IMR-90 (cell line): Measurements from ENCODE around the gene TELO2. TPM values are rescaled to one million over a fixed set of nuclear protein-coding genes. Genes with fewer than 3 reads are reported as not detected.

Source experiments
- ATAC-seq: fragments of 200-7000 bp; cut with Tn5 transposase; 2 replicates; pipeline ENCODE4 v1.9.1; 2020; ENCODE audit warnings: low read depth, mild to moderate bottlenecking, moderate library complexity
- BruUV-seq: library from RNA; stranded (reverse); fragments of 400-500 nt; replicated peaks from 2 replicates; lab custom pipeline; 2021; lab: Mats Ljungman, UMichigan
- CTCF ChIA-PET: fragments of 300-600 bp; formaldehyde crosslinking; extraction: SDS; loops from one replicate; lab custom pipeline; 2021; ENCODE audit warnings: antibody characterized with exemption; lab: Yijun Ruan, JAX
- POLR2A ChIA-PET: fragments of 300-600 bp; sonication (Branson Sonifier 250); formaldehyde crosslinking; loops from one replicate; lab custom pipeline; 2022; ENCODE audit warnings: antibody characterized with exemption; ENCODE audit not compliant: unreplicated experiment; lab: Charles Lee
- DNase-seq: peaks from one replicate; pipeline ENCODE4 v3.0.0; 2013
- H2AFZ ChIP-seq: replicated peaks from 2 replicates; pipeline ENCODE3; 2013; ENCODE audit warnings: low read length, mild to moderate bottlenecking; ENCODE audit not compliant: poor library complexity
- H2AK5ac ChIP-seq: 2 replicates; pipeline ENCODE4 v1.6.1; 2013; ENCODE audit warnings: low read depth, low read length, inconsistent platforms
- H2AK9ac ChIP-seq: replicated peaks from 2 replicates; pipeline ENCODE3; 2013; ENCODE audit warnings: mild to moderate bottlenecking, low read depth, low read length, moderate library complexity; ENCODE audit not compliant: poor library complexity
- H2BK120ac ChIP-seq: 2 replicates; pipeline ENCODE4 v1.6.1; 2013; ENCODE audit warnings: low read depth, low read length, inconsistent platforms
- H2BK15ac ChIP-seq: 3 replicates; pipeline ENCODE4 v1.6.1; 2013; ENCODE audit warnings: low read depth, low read length, inconsistent platforms
- H2BK20ac ChIP-seq: 2 replicates; pipeline ENCODE4 v1.6.1; 2013; ENCODE audit warnings: low read depth, mild to moderate bottlenecking, inconsistent platforms, low read length, moderate library complexity
- H2BK5ac ChIP-seq: 2 replicates; pipeline ENCODE4 v1.6.1; 2013; ENCODE audit warnings: mild to moderate bottlenecking, low read depth, low read length, inconsistent platforms; ENCODE audit not compliant: poor library complexity, severe bottlenecking
- H3K14ac ChIP-seq: replicated peaks from 2 replicates; pipeline ENCODE4 v1.6.1; 2013; ENCODE audit warnings: low read depth, low read length, inconsistent platforms
- H3K18ac ChIP-seq: 2 replicates; pipeline ENCODE4 v1.6.1; 2013; ENCODE audit warnings: low read depth, low read length, control low read depth
- H3K23ac ChIP-seq: 2 replicates; pipeline ENCODE4 v1.6.1; 2013; ENCODE audit warnings: low read depth, low read length, inconsistent platforms
- H3K27ac ChIP-seq: 2 replicates; pipeline ENCODE4 v1.5.1; 2013; ENCODE audit warnings: mild to moderate bottlenecking, control low read depth, low read length; ENCODE audit not compliant: insufficient read depth
- H3K27me3 ChIP-seq: 2 replicates; pipeline ENCODE4 v1.6.1; 2013; ENCODE audit warnings: low read length; ENCODE audit not compliant: control insufficient read depth, insufficient read depth
- H3K36me3 ChIP-seq: 2 replicates; pipeline ENCODE4 v1.6.1; 2013; ENCODE audit warnings: low read length, mixed read lengths; ENCODE audit not compliant: control insufficient read depth, insufficient read depth
- H3K4ac ChIP-seq: 2 replicates; pipeline ENCODE4 v1.6.1; 2013; ENCODE audit warnings: low read depth, low read length, inconsistent platforms
- H3K4me1 ChIP-seq: 2 replicates; pipeline ENCODE4 v1.6.1; 2013; ENCODE audit warnings: low read length, mixed read lengths; ENCODE audit not compliant: control insufficient read depth, insufficient read depth
- H3K4me2 ChIP-seq: 2 replicates; pipeline ENCODE4 v1.6.1; 2013; ENCODE audit warnings: low read depth, mild to moderate bottlenecking, control low read depth, low read length, moderate library complexity
- H3K4me3 ChIP-seq: 2 replicates; pipeline ENCODE4 v1.5.1; 2013; ENCODE audit warnings: low read depth, mild to moderate bottlenecking, control low read depth, low read length, moderate library complexity; ENCODE audit not compliant: insufficient read depth
- H3K56ac ChIP-seq: 2 replicates; pipeline ENCODE4 v1.6.1; 2013; ENCODE audit warnings: low read length, inconsistent platforms; ENCODE audit not compliant: insufficient read depth; ENCODE audit errors: extremely low read depth
- H3K79me1 ChIP-seq, 2 experiments: 2 replicates each; pipeline ENCODE4 v1.6.1; 2013; ENCODE audit warnings: low read length in 2 of 2, inconsistent platforms in 1 of 2, low read depth in 1 of 2
- H3K9ac ChIP-seq: 2 replicates; pipeline ENCODE4 v1.6.1; 2013; ENCODE audit warnings: low read depth, low read length, control low read depth
- H3K9me1 ChIP-seq: 2 replicates; pipeline ENCODE4 v1.6.1; 2013; ENCODE audit warnings: low read length, inconsistent platforms; ENCODE audit not compliant: insufficient read depth
- H3K9me3 ChIP-seq: 2 replicates; pipeline ENCODE4 v1.6.1; 2013; ENCODE audit warnings: low read length; ENCODE audit not compliant: control insufficient read depth, insufficient read depth
- H4K20me1 ChIP-seq: 2 replicates; pipeline ENCODE4 v1.6.1; 2013; ENCODE audit warnings: low read length, inconsistent platforms; ENCODE audit not compliant: insufficient read depth
- H4K5ac ChIP-seq: 2 replicates; pipeline ENCODE4 v1.6.1; 2013; ENCODE audit warnings: mild to moderate bottlenecking, low read depth, low read length, control low read depth
- H4K8ac ChIP-seq, 2 experiments: 2 replicates each; pipeline ENCODE4 v1.6.1; 2013; ENCODE audit warnings: low read depth in 2 of 2, low read length in 2 of 2, control low read depth in 1 of 2, inconsistent platforms in 1 of 2
- H4K91ac ChIP-seq: 2 replicates; pipeline ENCODE4 v1.6.1; 2013; ENCODE audit warnings: low read depth, low read length, inconsistent platforms; ENCODE audit not compliant: insufficient read depth
- CEBPB ChIP-seq: IDR thresholded peaks from 2 replicates; pipeline ENCODE4 v1.6.1; 2012; ENCODE audit warnings: low read depth, low read length, improper control_type of control experiment
- USF2 ChIP-seq: fragments of 150-350 bp; IDR thresholded peaks from 2 replicates; pipeline ENCODE4 v1.6.1; 2017; ENCODE audit warnings: mild to moderate bottlenecking, antibody characterized with exemption, low read length, low read depth
- whole genome bisulfite sequencing, 2 experiments: methylation state at CpG; one replicate each; pipeline versions ENCODE4 v1.1.5 to v1.1.7; 2013; ENCODE audit warnings: missing lambda C conversion rate in 2 of 2; ENCODE audit not compliant: insufficient read length in 1 of 2; ENCODE audit errors: extremely low coverage in 2 of 2; 5-methylcytosine and 5-hydroxymethylcytosine counted together
- dilution Hi-C: fragments of 300-500 bp; cut with HindIII; formaldehyde crosslinking; loops from one replicate; pipeline ENCODE4 v1.14.3; 2018; ENCODE audit warnings: low sequenced_read_pairs; ENCODE audit not compliant: unreplicated experiment
- in situ Hi-C: fragments of 300-500 bp; cut with MboI; formaldehyde crosslinking; loops from 3 replicates; pipeline ENCODE4 v1.14.3; 2019; ENCODE audit warnings: low sequenced_read_pairs, inconsistent platforms, mixed read lengths
- intact Hi-C: fragments of 100-400 bp; cut with micrococcal nuclease; formaldehyde crosslinking; loops from 2 replicates; pipeline ENCODE4 v1.10.0; 2022
- polyA plus RNA-seq, 3 experiments: library from polyadenylated mRNA; depleted of rRNA; stranded (reverse); fragments of >200 nt; gene quantifications; 2 replicates each; pipeline ENCODE4 v1.2.3, GENCODE V29; 2012; ENCODE audit warnings: low replicate concordance in 1 of 3
- total RNA-seq: library from RNA; depleted of rRNA; stranded (reverse); fragments of >200 nt; gene quantifications from 2 replicates; pipeline ENCODE4 v1.2.3, GENCODE V29; 2012

Gene TELO2
- total and polyA plus RNA-seq, 2 of the 4 experiments (the other 2 are of a cell fraction), result 6.6 to 26.6 TPM

- Histone ChIP-seq H3K27me3 (no peaks in the 10 kb centered on the region), H4K91ac (no peak overlapping the region), H3K27ac (no peak overlapping the region), H2BK5ac (no peak overlapping the region), H3K36me3 (peaks cover 50% of the 10 kb centered on the region), H2BK20ac (no peak overlapping the region), H4K8ac (no peak overlapping the region), H2AK9ac (no peak overlapping the region), H3K9me1 (no peaks in the 10 kb centered on the region), H4K5ac (no peak overlapping the region), H2BK120ac (no peak overlapping the region), H2AFZ (no peak overlapping the region), H2BK15ac (no peak overlapping the region), H3K4me2 (no peak overlapping the region), H3K4me3 (no peak overlapping the region), H3K4me1 (no peaks in the 10 kb centered on the region), H3K9me3 (no peaks in the 10 kb centered on the region), H3K79me1 (peaks cover 0 to 7% of the 10 kb centered on the region in 2 experiments; a peak in 1 of 4 replicates), H3K9ac (no peak overlapping the region), H3K23ac (no peak overlapping the region), H3K56ac (no peak overlapping the region), H3K18ac (no peak overlapping the region), H3K4ac (no peak overlapping the region), H4K20me1 (no peaks in the 10 kb centered on the region), H2AK5ac (no peak overlapping the region), H3K14ac (no peak overlapping the region)
- ATAC-seq (no peak), DNase-seq (peak; percentile 41)
- intact Hi-C loops (no loop called here), dilution Hi-C loops (no loop called here), in situ Hi-C loops (no loop called here)
- BruUV-seq, result no TSS peak
- CTCF ChIA-PET, result no interaction called here
- 94% methylated on average over 11 of the region's 26 CpGs; no CpG with 5 or more reads in 1 of the 2 experiments for WGBS, 2 experiments
- POLR2A ChIA-PET, result no interaction called here
- TF ChIP-seq CEBPB (peak; percentile 42; the same call in 1 of the 2 replicates), USF2 (no peak)
Observed at GRCh38 chr16:1458336-1458976, 34.7 kb upstream of the TELO2 start.
